ENCODE data around the gene ZNF316.

Gene ZNF316

DNA sequence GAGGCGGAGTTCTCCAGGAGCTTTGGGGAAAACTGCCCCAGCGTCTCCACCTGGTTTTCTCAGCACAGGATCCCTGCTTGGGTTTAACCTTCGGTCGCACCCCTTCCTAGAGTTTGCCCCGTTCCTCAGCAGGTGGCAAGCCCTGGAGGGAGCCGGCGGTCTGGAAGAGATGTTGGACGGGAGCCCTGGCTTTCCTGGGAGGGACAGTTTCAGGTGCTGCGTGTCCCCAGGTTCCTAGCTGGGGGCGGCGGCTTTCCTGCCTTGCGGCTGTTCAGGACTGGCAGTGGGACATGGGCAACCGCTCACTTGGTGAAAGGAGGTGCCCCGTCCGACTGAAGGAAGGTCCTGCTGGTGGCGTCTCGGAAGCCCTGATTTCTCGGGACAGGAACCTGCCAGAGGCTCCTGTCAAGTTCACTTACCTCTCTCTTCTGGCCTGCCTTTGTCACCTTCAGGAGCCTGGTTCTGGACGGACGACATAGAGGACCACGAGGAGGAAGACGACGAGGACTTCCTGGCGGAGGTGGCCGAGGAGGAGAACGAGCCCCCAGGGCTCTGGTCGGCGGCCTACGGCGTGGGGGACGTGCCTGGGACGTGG is 14.8 kb downstream of the ZNF316 start:
- peaks cover 22 to 59% (median 32%) of the 10 kb centered on the region in 11 experiments for H4K20me1 ChIP-seq
- H3K36me3 ChIP-seq, result peaks cover 90 to 100% (median 97%) of the 10 kb centered on the region in 11 experiments
- no peak overlapping the region for H3K9ac ChIP-seq
- H3K27ac ChIP-seq, result no peak overlapping the region
- H3K4me3 ChIP-seq, result peak overlapping the region in 9 of 10 experiments; percentile 13 to 56 (median 41); a peak in 17 of 20 replicates
- peaks cover 0 to 17% (median 15%) of the 10 kb centered on the region in 10 experiments; a peak in 13 of 20 replicates for H3K4me1 ChIP-seq
- H3K4me2 ChIP-seq, result no peak overlapping the region
- H3K27me3 ChIP-seq, result no peaks in the 10 kb centered on the region
- TF ChIP-seq Cebpa-rat (IDR thresholded peaks at IDR 0.05), result no peak
- H3K9me3 ChIP-seq (replicated peaks in 1 of 11), result peaks cover 61 to 96% (median 68%) of the 10 kb centered on the region in 11 experiments

DNA sequence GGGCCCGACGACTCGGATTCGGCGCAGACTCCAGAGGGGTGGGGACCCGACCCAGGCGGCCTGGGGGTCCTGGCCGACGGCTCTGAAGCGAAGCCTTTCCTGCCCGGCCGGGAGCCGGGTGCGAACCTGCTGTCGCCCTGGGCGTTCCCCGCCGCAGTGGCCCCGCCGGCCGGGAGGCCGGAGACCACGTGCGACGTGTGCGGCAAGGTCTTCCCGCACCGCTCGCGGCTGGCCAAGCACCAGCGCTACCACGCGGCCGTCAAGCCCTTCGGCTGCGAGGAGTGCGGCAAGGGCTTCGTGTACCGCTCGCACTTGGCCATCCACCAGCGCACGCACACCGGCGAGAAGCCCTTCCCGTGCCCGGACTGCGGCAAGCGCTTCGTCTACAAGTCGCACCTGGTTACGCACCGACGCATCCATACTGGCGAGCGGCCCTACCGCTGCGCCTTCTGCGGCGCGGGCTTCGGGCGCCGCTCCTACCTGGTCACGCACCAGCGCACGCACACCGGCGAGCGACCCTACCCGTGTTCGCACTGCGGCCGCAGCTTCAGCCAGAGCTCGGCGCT is 15.4 kb downstream of the ZNF316 start:
- Histone ChIP-seq H3K4me3 (peak overlapping the region in 9 of 10 experiments; percentile 13 to 56 (median 41); a peak in 17 of 20 replicates), H4K20me1 (peaks cover 17 to 53% (median 27%) of the 10 kb centered on the region in 11 experiments; a peak in 21 of 22 replicates), H3K9ac (no peak overlapping the region), H3K36me3 (peaks cover 84 to 97% (median 91%) of the 10 kb centered on the region in 11 experiments), H3K27ac (no peak overlapping the region), H3K27me3 (no peaks in the 10 kb centered on the region), H3K4me2 (no peak overlapping the region), H3K4me1 (peaks cover 0 to 18% (median 15%) of the 10 kb centered on the region in 10 experiments; a peak in 13 of 20 replicates), H3K9me3 (replicated peaks in 1 of 11) (peaks cover 61 to 92% (median 68%) of the 10 kb centered on the region in 11 experiments)
- TF ChIP-seq Cebpa-rat (IDR thresholded peaks at IDR 0.05), result no peak

- H3K27ac ChIP-seq, result no peak overlapping the region
- H3K36me3 ChIP-seq, result peaks cover 76 to 89% (median 83%) of the 10 kb centered on the region in 11 experiments
- H3K9ac ChIP-seq, result no peak overlapping the region
- H3K4me3 ChIP-seq, result peak overlapping the region in 9 of 10 experiments; percentile 13 to 56 (median 41); a peak in 15 of 20 replicates
- H3K27me3 ChIP-seq, result no peaks in the 10 kb centered on the region
- peaks cover 0 to 24% (median 12%) of the 10 kb centered on the region in 10 experiments; a peak in 13 of 20 replicates for H3K4me1 ChIP-seq
- no peak for TF ChIP-seq Cebpa-rat (IDR thresholded peaks at IDR 0.05)
- H3K9me3 ChIP-seq (replicated peaks in 1 of 11), result peaks cover 61 to 84% (median 68%) of the 10 kb centered on the region in 11 experiments
- H4K20me1 ChIP-seq, result peaks cover 8 to 47% (median 18%) of the 10 kb centered on the region in 11 experiments; a peak in 20 of 22 replicates
- no peak overlapping the region for H3K4me2 ChIP-seq
Observed at GRCh38 chr7:6653071-6654003, 16.2 kb downstream of the ZNF316 start.

DNA sequence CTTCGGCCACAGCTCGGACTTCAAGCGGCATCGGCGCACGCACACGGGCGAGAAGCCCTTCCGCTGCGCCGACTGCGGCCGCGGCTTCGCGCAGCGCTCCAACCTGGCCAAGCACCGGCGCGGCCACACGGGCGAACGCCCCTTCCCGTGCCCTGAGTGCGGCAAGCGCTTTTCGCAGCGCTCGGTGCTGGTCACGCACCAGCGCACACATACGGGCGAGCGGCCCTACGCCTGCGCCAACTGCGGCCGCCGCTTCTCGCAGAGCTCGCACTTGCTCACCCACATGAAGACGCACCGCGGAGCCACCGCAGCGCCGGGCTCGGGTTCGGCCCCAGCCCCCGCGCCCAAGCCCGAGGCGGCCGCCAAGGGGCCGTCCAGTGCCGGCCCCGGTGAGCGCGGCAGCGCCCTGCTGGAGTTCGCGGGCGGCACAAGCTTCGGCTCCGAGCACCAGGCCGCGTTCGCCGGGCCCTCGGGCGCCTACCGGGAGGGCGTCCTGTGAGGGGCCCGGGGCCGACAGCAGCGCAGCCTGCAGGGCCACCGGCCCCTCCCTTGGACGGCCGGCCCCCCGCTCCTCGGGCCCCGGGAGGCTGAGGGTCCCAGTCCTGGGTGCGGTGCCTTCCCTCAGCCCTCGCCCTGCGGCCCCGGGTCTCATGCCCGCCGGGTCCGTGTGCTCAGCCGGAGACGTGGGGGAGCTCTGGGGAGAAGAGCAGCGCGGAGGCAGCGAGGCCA is 17.2 kb downstream of the ZNF316 start:
- Histone ChIP-seq H3K9me3 (replicated peaks in 1 of 11) (peaks cover 61 to 75% (median 65%) of the 10 kb centered on the region in 11 experiments), H3K36me3 (peaks cover 67 to 80% (median 74%) of the 10 kb centered on the region in 11 experiments)

GRCh38 chr7:6654842-6655610 is 17.9 kb downstream of the ZNF316 start:
- Histone ChIP-seq H3K4me1 (peaks cover 0 to 16% (median 3%) of the 10 kb centered on the region in 10 experiments; a peak in 6 of 20 replicates), H3K4me2 (no peak overlapping the region), H3K9ac (no peak overlapping the region), H3K4me3 (no peak overlapping the region), H3K27ac (no peak overlapping the region), H3K36me3 (peaks cover 59 to 73% (median 66%) of the 10 kb centered on the region in 11 experiments), H4K20me1 (peaks cover 0 to 36% (median 2%) of the 10 kb centered on the region in 11 experiments; a peak in 12 of 22 replicates), H3K9me3 (replicated peaks in 1 of 11) (peaks cover 54 to 67% (median 57%) of the 10 kb centered on the region in 11 experiments), H3K27me3 (no peaks in the 10 kb centered on the region)
- no peak for TF ChIP-seq Cebpa-rat (IDR thresholded peaks at IDR 0.05)

More for the DNA sequence above, 17.2 kb downstream of the ZNF316 start:
- Histone ChIP-seq H3K4me1 (peaks cover 0 to 22% (median 6%) of the 10 kb centered on the region in 10 experiments; a peak in 13 of 20 replicates), H4K20me1 (peaks cover 0 to 44% (median 9%) of the 10 kb centered on the region in 11 experiments; a peak in 15 of 22 replicates), H3K4me2 (no peak overlapping the region), H3K4me3 (peak overlapping the region in 3 of 10 experiments; percentile 20 to 56 (median 26); a peak in 2 of 20 replicates), H3K27me3 (no peaks in the 10 kb centered on the region), H3K27ac (no peak overlapping the region), H3K9ac (no peak overlapping the region)
- TF ChIP-seq Cebpa-rat (IDR thresholded peaks at IDR 0.05), result no peak

DNA sequence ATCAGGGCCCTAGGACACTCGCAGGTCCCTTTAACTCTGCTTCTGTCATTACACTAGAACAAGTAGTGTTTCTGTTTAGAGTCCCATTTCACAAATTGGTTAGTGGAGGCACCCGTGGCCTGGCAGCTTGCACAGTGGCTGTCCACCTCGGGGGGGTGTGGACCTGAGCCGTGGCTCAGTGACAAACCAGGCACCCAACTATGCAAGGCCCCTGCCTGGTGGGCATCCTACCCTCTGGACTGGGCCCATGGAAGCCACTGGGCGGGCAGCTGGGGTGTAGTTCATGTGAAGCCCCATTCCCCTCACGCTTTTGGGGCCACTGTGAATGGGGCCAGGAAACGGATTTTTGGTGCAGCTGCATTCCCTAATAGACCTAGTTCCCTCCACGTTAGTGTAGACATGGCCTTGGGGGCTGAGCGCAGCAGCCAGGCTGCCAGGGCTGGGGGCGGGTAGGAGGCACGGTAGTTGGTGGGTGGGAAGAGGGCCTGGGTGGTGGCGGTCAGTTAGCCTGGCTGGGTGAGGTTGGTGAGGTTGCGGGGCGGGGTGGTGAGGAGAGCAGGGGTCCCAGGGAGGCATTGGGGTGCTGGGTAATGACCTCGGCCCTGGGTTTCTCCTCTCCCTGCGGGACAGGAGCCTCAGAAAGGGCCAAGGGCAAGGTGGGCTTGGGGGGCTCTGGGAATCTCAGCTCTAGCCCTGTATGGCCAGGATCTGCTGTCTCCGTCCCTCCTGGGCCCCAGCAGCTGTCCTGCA is 18.7 kb downstream of the ZNF316 start:
- no peak overlapping the region for H3K9ac ChIP-seq
- H3K36me3 ChIP-seq, result peaks cover 52 to 65% (median 58%) of the 10 kb centered on the region in 11 experiments
- H3K4me3 ChIP-seq, result no peak overlapping the region
- H3K4me1 ChIP-seq, result peaks cover 0 to 16% (median 3%) of the 10 kb centered on the region in 10 experiments; a peak in 6 of 20 replicates
- no peak overlapping the region for H3K4me2 ChIP-seq
- H3K27me3 ChIP-seq, result no peaks in the 10 kb centered on the region
- H3K27ac ChIP-seq, result no peak overlapping the region
- peaks cover 0 to 32% (median 0%) of the 10 kb centered on the region in 11 experiments; a peak in 11 of 22 replicates for H4K20me1 ChIP-seq
- peaks cover 47 to 64% (median 50%) of the 10 kb centered on the region in 11 experiments for H3K9me3 ChIP-seq (replicated peaks in 1 of 11)
- no peak for TF ChIP-seq Cebpa-rat (IDR thresholded peaks at IDR 0.05)

GRCh38 chr7:6656413-6656812 is 19.3 kb downstream of the ZNF316 start:
- no peak for TF ChIP-seq Cebpa-rat (IDR thresholded peaks at IDR 0.05)
- H3K9ac ChIP-seq, result no peak overlapping the region

More at GRCh38 chr7:6656413-6656812, 19.3 kb downstream of the ZNF316 start:
- Histone ChIP-seq H3K27ac (no peak overlapping the region), H3K4me1 (peaks cover 0 to 16% (median 3%) of the 10 kb centered on the region in 10 experiments; a peak in 6 of 20 replicates), H3K36me3 (peaks cover 45 to 59% (median 52%) of the 10 kb centered on the region in 11 experiments), H4K20me1 (peaks cover 0 to 32% (median 0%) of the 10 kb centered on the region in 11 experiments; a peak in 11 of 22 replicates), H3K27me3 (no peaks in the 10 kb centered on the region), H3K9me3 (replicated peaks in 1 of 11) (peaks cover 41 to 62% (median 47%) of the 10 kb centered on the region in 11 experiments), H3K4me2 (no peak overlapping the region), H3K4me3 (no peak overlapping the region)

Data from BLaER1 treated with 17β-estradiol and CSF1 and Interleukin-3, amounts not matched to agents 10 nM and 100 nM (cell line).